ENCODE measurements around the gene C4A.
"Not testable (repeated sequence)": the region's sequence is repeated elsewhere in the genome, so short reads cannot be mapped to it uniquely, and the experiment has no call there.

Gene C4A

GRCh38 chr6:31981744-31982143 is at the start of gene C4A:
Gene C4A, plus strand, starts transcription at chr6:31982057. Its CDS starts 51 bp downstream, at chr6:31982108.
- not testable (repeated sequence) for DNase-seq

GRCh38 chr6:31932137-31932536 is 49.7 kb upstream of the C4A start:
- not testable (repeated sequence) for DNase-seq

GRCh38 chr6:31933537-31933936 is 48.3 kb upstream of the C4A start:
- no peak for DNase-seq

- no peak for DNase-seq
Measured at GRCh38 chr6:31935021-31935420, 46.8 kb upstream of the C4A start.

- no peak for DNase-seq
Measured at GRCh38 chr6:31935823-31936222, 46.0 kb upstream of the C4A start.

GRCh38 chr6:31940256-31940664 is 41.6 kb upstream of the C4A start:
- DNase-seq, result no peak

- no peak for DNase-seq
Measured at GRCh38 chr6:31943742-31944141, 38.1 kb upstream of the C4A start.

- DNase-seq, result no peak
Measured at GRCh38 chr6:31945154-31945506, 36.7 kb upstream of the C4A start.

GRCh38 chr6:31945507-31946369 is 36.1 kb upstream of the C4A start, which contains the start of gene CFB:
Gene CFB, plus strand, starts transcription at chr6:31946095. Its CDS starts 127 bp downstream, at chr6:31946222.
- DNase-seq, result no peak

GRCh38 chr6:31946370-31946885 is 35.4 kb upstream of the C4A start:
- DNase-seq, result no peak

GRCh38 chr6:31947070-31947675 is 34.7 kb upstream of the C4A start:
- DNase-seq, result no peak

GRCh38 chr6:31947864-31948263 is 34.0 kb upstream of the C4A start:
- no peak for DNase-seq

GRCh38 chr6:31948306-31948705 is 33.6 kb upstream of the C4A start:
- DNase-seq, result no peak

- DNase-seq, result no peak
Measured at GRCh38 chr6:31948753-31949413, 33.0 kb upstream of the C4A start.

- no peak for DNase-seq
Measured at GRCh38 chr6:31949926-31950548, 31.8 kb upstream of the C4A start.

- DNase-seq, result peak in 1 of 2 experiments; percentile 49
Measured at GRCh38 chr6:31952140-31952805, 29.6 kb upstream of the C4A start.

GRCh38 chr6:31952890-31953289 is 29.0 kb upstream of the C4A start:
- no peak for DNase-seq

GRCh38 chr6:31954511-31954910 is 27.3 kb upstream of the C4A start:
- no peak for DNase-seq

- no peak for DNase-seq
Measured at GRCh38 chr6:31956796-31957195, 25.1 kb upstream of the C4A start.

- DNase-seq, result no peak
Measured at GRCh38 chr6:31958412-31958740, 23.5 kb upstream of the C4A start.

GRCh38 chr6:31958741-31959739 is 22.8 kb upstream of the C4A start, which contains the start of the genes NELFE and SKIC2:
Gene NELFE, minus strand, starts transcription at chr6:31958971. Its CDS starts 525 bp downstream, at chr6:31958446.
Gene SKIC2, plus strand, starts transcription at chr6:31959175. Its CDS starts 18 bp downstream, at chr6:31959193.
- peak; percentile 81 to 98 for DNase-seq

Measured in NCI-H524 (cell line).